Endothelial cell of umbilical vein (primary cell): ENCODE data around the gene UMPS. TPM values are rescaled to one million over a fixed set of nuclear protein-coding genes. Genes with fewer than 3 reads are reported as not detected.

Experiments
- BruUV-seq: library from RNA; stranded (reverse); fragments of 400-500 nt; replicated peaks from 2 replicates; lab custom pipeline; 2021; lab: Mats Ljungman, UMichigan
- CTCF ChIA-PET: fragments of 300-600, 350-600 bp; sonication (Branson Sonifier 250); formaldehyde crosslinking; loops from one replicate; lab custom pipeline; 2021; ENCODE audit warnings: antibody characterized with exemption, inconsistent platforms; lab: Charles Lee
- POLR2A ChIA-PET: fragments of 300-600, 350-600 bp; sonication (Branson Sonifier 250); formaldehyde crosslinking; loops from one replicate; lab custom pipeline; 2021; ENCODE audit warnings: antibody characterized with exemption, inconsistent platforms; lab: Charles Lee
- DNase-seq: peaks from one replicate; pipeline ENCODE4 v3.0.0-alpha.2; 2011; ENCODE audit warnings: low read depth, low spot score
- FAIRE-seq: peaks from 2 replicates; lab custom pipeline; 2011; peaks lifted over from hg19 to GRCh38; lab: Jason Lieb, UNC
- H2AFZ ChIP-seq: 2 replicates; pipeline ENCODE4 v1.6.0; 2012; ENCODE audit warnings: low read depth, low read length, control low read depth, inconsistent platforms
- H3K27ac ChIP-seq: 2 replicates; pipeline ENCODE4 v1.5.1; 2011; ENCODE audit warnings: low read depth, mild to moderate bottlenecking, control low read depth, low read length, moderate library complexity; ENCODE audit not compliant: insufficient read depth
- H3K27me3 ChIP-seq, 2 experiments: 2 replicates each; pipeline versions ENCODE4 v1.6.0 to v1.6.1; 2011; ENCODE audit warnings: low read length in 2 of 2, mixed read lengths in 1 of 2; ENCODE audit not compliant: control insufficient read depth in 2 of 2, insufficient read depth in 2 of 2
- H3K36me3 ChIP-seq, 2 experiments: 2 replicates in 1 of 2; 3 replicates in 1 of 2; pipeline ENCODE4 v1.5.1; 2011; ENCODE audit warnings: low read length in 2 of 2, mild to moderate bottlenecking in 1 of 2, moderate library complexity in 1 of 2; ENCODE audit not compliant: control insufficient read depth in 2 of 2, insufficient read depth in 2 of 2; ENCODE audit errors: extremely low read depth in 1 of 2
- H3K4me1 ChIP-seq: 3 replicates; pipeline ENCODE4 v1.5.1; 2011; ENCODE audit warnings: mild to moderate bottlenecking, low read length; ENCODE audit not compliant: control insufficient read depth, insufficient read depth; ENCODE audit errors: extremely low read depth
- H3K4me2 ChIP-seq: 2 replicates; pipeline ENCODE4 v1.6.1; 2011; ENCODE audit warnings: low read length, control low read depth, mixed read lengths; ENCODE audit not compliant: insufficient read depth
- H3K4me3 ChIP-seq, 3 experiments: fragments of 200-600 bp in 1 of 3; sonication (generic), shearing (Covaris generic) in 1 of 3; replicated peaks in 1 of 3; 2 replicates each; pipeline ENCODE4 v1.5.1; 2011 to 2016; ENCODE audit warnings: control low read depth in 3 of 3, low read length in 3 of 3, mild to moderate bottlenecking in 2 of 3, inconsistent platforms in 1 of 3, low read depth in 1 of 3, moderate library complexity in 1 of 3; ENCODE audit not compliant: insufficient read depth in 1 of 3
- H3K79me2 ChIP-seq: 2 replicates; pipeline ENCODE4 v1.6.0; 2012; ENCODE audit warnings: low read length, inconsistent platforms; ENCODE audit not compliant: control insufficient read depth, insufficient read depth
- H3K9ac ChIP-seq: replicated peaks from 2 replicates; pipeline ENCODE3; 2011; ENCODE audit warnings: low read length, control low read depth; ENCODE audit not compliant: insufficient read depth; ENCODE audit errors: extremely low read depth
- H3K9me1 ChIP-seq: replicated peaks from 3 replicates; pipeline ENCODE4 v1.6.0; 2011; ENCODE audit warnings: mild to moderate bottlenecking, low read length; ENCODE audit not compliant: control insufficient read depth, insufficient read depth; ENCODE audit errors: extremely low read depth
- H3K9me3 ChIP-seq: replicated peaks from 2 replicates; pipeline ENCODE4 v1.5.1; 2012; ENCODE audit warnings: low read length, inconsistent platforms; ENCODE audit not compliant: control insufficient read depth, insufficient read depth
- H4K20me1 ChIP-seq: replicated peaks from 2 replicates; pipeline ENCODE3; 2011; ENCODE audit warnings: mild to moderate bottlenecking, low read length; ENCODE audit not compliant: control insufficient read depth, insufficient read depth; ENCODE audit errors: extremely low read depth
- EZH2 ChIP-seq: IDR thresholded peaks from 2 replicates; pipeline ENCODE4 v1.6.1; 2012; ENCODE audit warnings: borderline replicate concordance, low read depth, mild to moderate bottlenecking, moderate library complexity, low read length, inconsistent platforms; ENCODE audit not compliant: severe bottlenecking
- GATA2 ChIP-seq: IDR thresholded peaks from 2 replicates; pipeline ENCODE4 v1.7.0; 2011; ENCODE audit warnings: low read depth, mild to moderate bottlenecking, moderate library complexity, mixed read lengths, low read length; ENCODE audit not compliant: insufficient read length, insufficient read depth
- POLR2AphosphoS5 ChIP-seq: IDR thresholded peaks from 2 replicates; pipeline ENCODE4 v1.6.1; 2012; ENCODE audit warnings: low read depth, mild to moderate bottlenecking, control low read depth, low read length, moderate library complexity; ENCODE audit not compliant: insufficient read depth
- dilution Hi-C: fragments of 300-500 bp; cut with MboI; formaldehyde crosslinking; loops from one replicate; pipeline ENCODE4 v1.15.0; 2019; ENCODE audit warnings: low sequenced_read_pairs; ENCODE audit not compliant: extremely low pct_ligation_motif_present
- intact Hi-C: fragments of 100-400 bp; cut with micrococcal nuclease; formaldehyde crosslinking; loops from one replicate; pipeline ENCODE4 v1.10.0; 2022
- polyA plus RNA-seq, 4 experiments: library from polyadenylated mRNA; depleted of rRNA in 3 of 4; stranded (reverse) in 3 of 4; unstranded in 1 of 4; fragments of >200 nt; gene quantifications; 2 replicates each; pipeline versions ENCODE4 v1.2.1 to v1.2.3, GENCODE V29; 2011 to 2012; ENCODE audit warnings: missing spikeins in 1 of 4
- total RNA-seq: library from RNA; stranded (reverse); gene quantifications from 2 replicates; pipeline ENCODE4 v1.2.3, GENCODE V29; 2021
- TF ChIP-seq, protein P1 (sequence below), 2 donors: IDR thresholded peaks; 1 replicate in 1 of 2; 2 replicates in 1 of 2; pipeline ENCODE4 v1.5.1; 2011; ENCODE audit warnings: low read length in 2 of 2, mild to moderate bottlenecking in 2 of 2, moderate library complexity in 2 of 2, control low read depth in 1 of 2, inconsistent platforms in 1 of 2, low read depth in 1 of 2; ENCODE audit not compliant: insufficient read depth in 1 of 2; ENCODE audit errors: extremely low read depth in 1 of 2
- TF ChIP-seq, protein P2 (sequence below): IDR thresholded peaks from 2 replicates; pipeline ENCODE4 v1.6.1; 2011; ENCODE audit not compliant: insufficient read depth, insufficient read length

Gene UMPS
- total and polyA plus RNA-seq, 2 donors (not counting 3 experiments of a cell fraction or from before 2014, with no cell fraction given), result 38.6 to 50.2 TPM

DNA sequence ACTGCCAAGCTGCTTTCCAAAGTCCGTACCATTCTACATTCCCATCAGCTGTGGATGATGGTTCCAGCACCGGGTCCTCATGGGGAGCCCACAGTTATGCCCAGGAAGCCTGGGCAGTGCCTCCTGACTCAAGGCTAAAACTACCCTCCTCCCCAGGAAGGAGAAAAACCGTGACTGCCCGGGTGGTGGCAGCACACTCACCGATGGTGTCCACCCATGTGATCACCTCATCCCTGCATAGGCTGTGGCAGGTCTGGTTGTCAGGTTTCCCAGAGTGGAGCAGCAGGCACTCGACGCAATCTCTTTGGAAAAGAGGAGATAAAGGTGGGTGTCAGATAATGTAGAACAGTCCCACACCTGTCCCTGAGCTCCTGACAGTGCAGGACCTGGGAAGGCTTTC is 38.6 kb downstream of the UMPS start:
- ChIA-PET POLR2A (no interaction called here), CTCF (interaction anchor here (0.7 to 4.8 kb wide), 4 partner anchors 8 to 133 kb away, joined by 4 to 54 read pairs (median 27); no protein-coding TSS in a partner anchor)
- Histone ChIP-seq H3K9me3 (no peaks in the 10 kb centered on the region), H3K27me3 (no peaks in the 10 kb centered on the region), H3K4me1 (peaks cover 31% of the 10 kb centered on the region), H3K9ac (no peak overlapping the region), H3K9me1 (no peaks in the 10 kb centered on the region), H4K20me1 (no peaks in the 10 kb centered on the region), H3K36me3 (peaks cover 0 to 9% of the 10 kb centered on the region in 2 experiments), H3K79me2 (no peaks in the 10 kb centered on the region), H3K4me3 (no peak overlapping the region), H3K4me2 (no peak overlapping the region), H2AFZ (no peak overlapping the region), H3K27ac (no peak overlapping the region)
- no peak for FAIRE-seq
- dilution Hi-C loops, result loop anchor here (25.0 kb wide), 1 partner anchor 118 kb away; the partner anchor contains the start of gene ITGB5
- intact Hi-C loops, result loop anchor here (2.0 to 10.0 kb wide), 2 partner anchors 132 to 386 kb away; no protein-coding TSS in a partner anchor
- no TSS peak for BruUV-seq
- TF ChIP-seq, protein P1, sequence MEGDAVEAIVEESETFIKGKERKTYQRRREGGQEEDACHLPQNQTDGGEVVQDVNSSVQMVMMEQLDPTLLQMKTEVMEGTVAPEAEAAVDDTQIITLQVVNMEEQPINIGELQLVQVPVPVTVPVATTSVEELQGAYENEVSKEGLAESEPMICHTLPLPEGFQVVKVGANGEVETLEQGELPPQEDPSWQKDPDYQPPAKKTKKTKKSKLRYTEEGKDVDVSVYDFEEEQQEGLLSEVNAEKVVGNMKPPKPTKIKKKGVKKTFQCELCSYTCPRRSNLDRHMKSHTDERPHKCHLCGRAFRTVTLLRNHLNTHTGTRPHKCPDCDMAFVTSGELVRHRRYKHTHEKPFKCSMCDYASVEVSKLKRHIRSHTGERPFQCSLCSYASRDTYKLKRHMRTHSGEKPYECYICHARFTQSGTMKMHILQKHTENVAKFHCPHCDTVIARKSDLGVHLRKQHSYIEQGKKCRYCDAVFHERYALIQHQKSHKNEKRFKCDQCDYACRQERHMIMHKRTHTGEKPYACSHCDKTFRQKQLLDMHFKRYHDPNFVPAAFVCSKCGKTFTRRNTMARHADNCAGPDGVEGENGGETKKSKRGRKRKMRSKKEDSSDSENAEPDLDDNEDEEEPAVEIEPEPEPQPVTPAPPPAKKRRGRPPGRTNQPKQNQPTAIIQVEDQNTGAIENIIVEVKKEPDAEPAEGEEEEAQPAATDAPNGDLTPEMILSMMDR (IDR thresholded peaks at IDR 0.05; ENCODE audit: extremely low read depth in 1 of 2, insufficient read depth in 1 of 2, low read depth in 1 of 2, low read length in 2 of 2), result peak in 1 of 2 donors; percentile 26
- TF ChIP-seq EZH2 (no peak), GATA2 (no peak), POLR2AphosphoS5 (no peak)
- TF ChIP-seq, protein P2, sequence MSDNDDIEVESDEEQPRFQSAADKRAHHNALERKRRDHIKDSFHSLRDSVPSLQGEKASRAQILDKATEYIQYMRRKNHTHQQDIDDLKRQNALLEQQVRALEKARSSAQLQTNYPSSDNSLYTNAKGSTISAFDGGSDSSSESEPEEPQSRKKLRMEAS, result no peak
- DNase-seq, result no peak
